Pancreas (tissue), 10 donors: ENCODE results near the gene IGF2. TPM values are rescaled to one million over a fixed set of nuclear protein-coding genes. Genes with fewer than 3 reads are reported as not detected.

Experiments
- ATAC-seq, 4 donors: fragments of 200-7000 bp; cut with Tn5 transposase; one replicate each; pipeline versions ENCODE4 v1.8.0 to v1.9.1; 2020; ENCODE audit warnings: mild to moderate bottlenecking in 4 of 4, moderate library complexity in 4 of 4
- DNase-seq, 6 donors: peaks; one replicate each; pipeline ENCODE4 v3.0.0-alpha.2; 2020
- FAIRE-seq: peaks from 2 replicates; lab custom pipeline; 2012; peaks lifted over from hg19 to GRCh38; lab: Jason Lieb, UNC
- H3K27ac ChIP-seq, 4 donors: fragments of 200-600 bp; sonication (generic); 1 replicate in 3 of 4; 2 replicates in 1 of 4; pipeline versions ENCODE4 v1.5.0 to v1.8.0; 2020
- H3K27me3 ChIP-seq, 4 donors: fragments of 200-600 bp; one replicate each; pipeline ENCODE4 v1.8.0; 2021
- H3K36me3 ChIP-seq, 3 donors: fragments of 200-600 bp; sonication (generic) in 1 of 3; one replicate each; pipeline versions ENCODE4 v1.5.0 to v1.8.0; 2020 to 2021
- H3K4me1 ChIP-seq, 3 donors: fragments of 200-600 bp; one replicate each; pipeline ENCODE4 v1.8.0; 2021
- H3K4me3 ChIP-seq, 4 donors: fragments of 200-600 bp; sonication (generic) in 2 of 4; one replicate each; pipeline versions ENCODE4 v1.5.0 to v1.8.0; 2020 to 2021
- H3K9me3 ChIP-seq, 4 donors: fragments of 200-600 bp; one replicate each; pipeline ENCODE4 v1.8.0; 2021
- CTCF ChIP-seq, 4 donors: fragments of 200-600 bp; sonication (generic) in 3 of 4; IDR thresholded peaks; one replicate each; pipeline versions ENCODE4 v1.5.0 to v1.8.0; 2021; ENCODE audit warnings: antibody characterized with exemption in 4 of 4
- WGBS, 2 donors: extraction: QIAGEN DNeasy Blood & Tissue Kit; methylation state at CpG; one replicate each; pipeline ENCODE4 v1.1.7; 2013; 5-methylcytosine and 5-hydroxymethylcytosine counted together
- intact Hi-C, 3 donors: fragments of 100-400 bp; cut with DNase I; formaldehyde crosslinking; loops; one replicate each; pipeline versions ENCODE4 v1.11.1 to v1.14.2; 2022
- polyA plus RNA-seq, 2 donors: library from polyadenylated mRNA; stranded (reverse); fragments of 200-250 nt; gene quantifications; one replicate each; pipeline ENCODE4 v1.2.3, GENCODE V29; 2013
- total RNA-seq, 6 donors: library from RNA; stranded (reverse); fragmentation: NEBNext Ultra II Directional in 4 of 6; extraction: Animal tissue kit (Norgen Biotek cat#: 25700) in 4 of 6; gene quantifications; one replicate each; pipeline versions ENCODE4 v1.2.1 to v1.2.4, GENCODE V29; 2021 to 2023
- donor health status: healthy with polysubstance abuse.
- donor health status: DM: no; HTN: no; CAD: no; lungs with moderate emphysema.
- donor health status: DM: no; HTN: no; CAD: no.
- donor health status: control.
- donor health status: control.
- donor health status: Bipolar disorder and iron deficiency.
- donor health status: DM: yes; HTN: yes; CAD: no.
- donor health status: DM: no; HTN: no; CAD: no.
- donor health status: DM: no; HTN: no; CAD: no.
- donor health status: DM: yes; HTN: yes; CAD: no.

Gene IGF2
- total and polyA plus RNA-seq, 8 donors, result 6.0 to 99.9 (median 21.5) TPM

- WGBS, 2 donors, result 53 to 55% methylated on average over 6 of the region's 6 CpGs
Observed at GRCh38 chr11:2132246-2132645, 6.9 kb downstream of the IGF2 start.

GRCh38 chr11:2131371-2132236 is 7.6 kb downstream of the IGF2 start:
- no peak for FAIRE-seq
- intact Hi-C loops, result no loop called here
- Histone ChIP-seq H3K9me3 (no peaks in the 10 kb centered on the region), H3K27ac (no peak overlapping the region), H3K36me3 (no peaks in the 10 kb centered on the region), H3K4me1 (no peaks in the 10 kb centered on the region), H3K4me3 (no peak overlapping the region), H3K27me3 (peaks cover 0 to 3% (median 0%) of the 10 kb centered on the region in 4 donors)
- no peak for DNase-seq
- no peak for TF ChIP-seq CTCF (IDR thresholded peaks at IDR 0.05)
- no peak for ATAC-seq
- WGBS, 2 donors, result 62 to 75% methylated on average over 28 of the region's 28 CpGs

More at GRCh38 chr11:2132246-2132645, 6.9 kb downstream of the IGF2 start:
- FAIRE-seq, result no peak
- no peak for ATAC-seq
- no peaks in the 10 kb centered on the region for H3K36me3 ChIP-seq
- H3K27ac ChIP-seq, result no peak overlapping the region
- intact Hi-C loops, result no loop called here
- H3K4me3 ChIP-seq, result no peak overlapping the region
- DNase-seq, result no peak
- no peaks in the 10 kb centered on the region for H3K9me3 ChIP-seq
- peaks cover 0 to 3% (median 0%) of the 10 kb centered on the region in 4 donors for H3K27me3 ChIP-seq
- no peak for TF ChIP-seq CTCF (IDR thresholded peaks at IDR 0.05)
- H3K4me1 ChIP-seq, result no peaks in the 10 kb centered on the region

GRCh38 chr11:2130881-2131352 is 8.3 kb downstream of the IGF2 start:
- FAIRE-seq (no peak), ATAC-seq (no peak), DNase-seq (peak in 2 of 6 donors; percentile 10 to 41)
- H3K27ac ChIP-seq, result no peak overlapping the region
- H3K4me1 ChIP-seq, result no peaks in the 10 kb centered on the region
- peaks cover 0 to 3% (median 0%) of the 10 kb centered on the region in 4 donors for H3K27me3 ChIP-seq
- H3K9me3 ChIP-seq, result no peaks in the 10 kb centered on the region
- H3K36me3 ChIP-seq, result no peaks in the 10 kb centered on the region
- H3K4me3 ChIP-seq, result no peak overlapping the region
- WGBS, 2 donors, result 66 to 71% methylated on average over 17 to 18 of the region's 18 CpGs
- TF ChIP-seq CTCF (IDR thresholded peaks at IDR 0.05), result no peak
- intact Hi-C loops, result no loop called here

GRCh38 chr11:2129699-2130366 is 9.4 kb downstream of the IGF2 start:
- Histone ChIP-seq H3K4me1 (no peaks in the 10 kb centered on the region), H3K9me3 (no peaks in the 10 kb centered on the region), H3K36me3 (no peaks in the 10 kb centered on the region), H3K27ac (no peak overlapping the region), H3K27me3 (peaks cover 0 to 3% (median 0%) of the 10 kb centered on the region in 4 donors), H3K4me3 (no peak overlapping the region)
- ATAC-seq, result no peak
- no peak for FAIRE-seq
- whole genome bisulfite sequencing, 2 donors, result 64 to 79% methylated on average over 23 to 25 of the region's 25 CpGs
- TF ChIP-seq CTCF (IDR thresholded peaks at IDR 0.05), result no peak
- DNase-seq, result peak in 2 of 6 donors; percentile 18 to 65
- intact Hi-C loops, result no loop called here
